ENCODE results near the gene KRT4. TPM values are rescaled to one million over a fixed set of nuclear protein-coding genes. Genes with fewer than 3 reads are reported as not detected.
A peak's percentile ranks its signal among the peaks of the same experiment; 100 is the strongest.

Gene KRT4
- total RNA-seq, 1 experiment from 2014 or later = not detected

DNA sequence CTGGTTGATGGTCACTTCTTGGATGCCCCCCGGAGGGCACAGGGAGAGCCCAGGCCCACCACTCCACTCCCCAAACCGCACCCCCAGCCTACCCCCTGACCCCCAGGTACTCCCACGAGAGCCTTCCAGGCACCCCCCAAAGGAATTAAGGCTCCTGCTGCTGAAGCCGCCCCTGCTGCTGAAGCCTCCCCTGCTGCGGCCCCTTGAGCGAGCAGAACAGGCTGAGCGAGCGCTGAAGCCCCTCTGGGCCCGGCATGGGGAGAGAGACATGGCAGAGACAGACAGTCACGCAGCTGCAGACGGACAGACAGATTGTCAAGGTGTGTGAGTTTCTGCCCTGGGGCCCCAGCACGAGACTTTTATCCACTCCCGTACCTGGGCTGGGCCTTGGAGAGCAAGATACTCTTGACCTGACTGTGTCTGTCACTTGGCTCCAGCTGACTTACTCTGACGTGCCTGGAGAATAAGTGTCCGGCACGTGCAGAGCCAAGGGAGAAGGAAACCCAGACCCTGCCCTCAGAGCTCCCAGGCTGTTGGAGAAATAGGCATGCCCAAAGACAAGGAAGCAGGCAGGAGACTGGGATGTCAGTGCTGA, 34.8 kb upstream of the KRT4 start, which contains the start of gene KRT78:
KRT78 (minus strand) TSS at position 334 of the 595 bp plus-strand sequence; CDS start at position 270, 64 bp downstream.
- ChIA-PET POLR2A (no interaction called here), CTCF (no interaction called here), RAD21 (ENCODE audit: low non-redundant PET in 1 of 2, low total read pairs in 2 of 2, uncharacterized antibody in 2 of 2, unreplicated experiment in 2 of 2) (no interaction called here)
- H3K9me3 ChIP-seq (ENCODE audit: control insufficient read depth in 1 of 2, insufficient read depth in 1 of 2, low read depth in 1 of 2, low read length in 2 of 2) = no peaks in the 10 kb centered on the region
- H3K27ac ChIP-seq (ENCODE audit: low read depth, low read length) = no peak within 1 kb of the TSS
- ATAC-seq = no peak
- no peak within 1 kb of the TSS for H3K9ac ChIP-seq (ENCODE audit: low read length)
- H3K4me1 ChIP-seq (ENCODE audit: control insufficient read depth in 1 of 2, insufficient read depth in 2 of 2, low read length in 2 of 2) = peaks cover 0 to 14% of the 10 kb centered on the region in 2 experiments; a peak in 2 of 4 replicates
- no peaks in the 10 kb centered on the region for H3K9me2 ChIP-seq (ENCODE audit: insufficient read depth)
- no peak for DNase-seq (ENCODE audit: low read depth, low spot score)
- no peaks in the 10 kb centered on the region for H3K79me2 ChIP-seq (ENCODE audit: insufficient read depth, low read length)
- H3K4me2 ChIP-seq (ENCODE audit: low read length) = 0 out of 2 replicates have a peak within 1 kb of the TSS, but pooled peaks have one; percentile 5
- H4K20me1 ChIP-seq (ENCODE audit: insufficient read depth) = no peaks in the 10 kb centered on the region
- intact Hi-C loops (cut with micrococcal nuclease) = no loop called here
- H2AFZ ChIP-seq (ENCODE audit: low read depth, low read length, poor library complexity, severe bottlenecking) = no peak within 1 kb of the TSS
- no TSS peak for BruUV-seq (replicated peaks)
- TF ChIP-seq EGR1 (IDR thresholded peaks at IDR 0.05; ENCODE audit: low read depth) = no peak
- TF ChIP-seq ZFX (IDR thresholded peaks at IDR 0.05) = no peak
- TF ChIP-seq REST (IDR thresholded peaks at IDR 0.05; ENCODE audit: low read depth) = no peak
- no peak for TF ChIP-seq EZH2phosphoT487 (IDR thresholded peaks at IDR 0.05; ENCODE audit: borderline replicate concordance)
- no peak for TF ChIP-seq CBX3 (IDR thresholded peaks at IDR 0.05; ENCODE audit: low read depth)
- no peak for TF ChIP-seq MAX (IDR thresholded peaks at IDR 0.05)
- H3K4me3 ChIP-seq (replicated peaks in 1 of 2; ENCODE audit: low read depth in 1 of 2, low read length in 2 of 2) = no peak within 1 kb of the TSS
- H3K36me3 ChIP-seq (ENCODE audit: control insufficient read depth in 1 of 2, insufficient read depth in 2 of 2, low read length in 2 of 2) = no peaks in the 10 kb centered on the region
- no peaks in the 10 kb centered on the region for H3K27me3 ChIP-seq (ENCODE audit: insufficient read depth, low read length)
